Nephron (organoid): Measurements from ENCODE around the gene GTF2IRD1.

ENCODE experiments used
- H3K27ac Mint-ChIP-seq, 3 experiments: 2 replicates each; pipeline ENCODE4 v1.8.0; 2020; ENCODE audit warnings: mixed read lengths in 3 of 3, mild to moderate bottlenecking in 2 of 3, moderate library complexity in 1 of 3
- H3K27me3 Mint-ChIP-seq: 2 replicates; pipeline ENCODE4 v1.8.0; 2021; ENCODE audit warnings: low read depth, mild to moderate bottlenecking, moderate library complexity, mixed read lengths
- H3K36me3 Mint-ChIP-seq: 2 replicates; pipeline ENCODE4 v1.8.0; 2020; ENCODE audit warnings: low read depth, mixed read lengths
- H3K4me1 Mint-ChIP-seq: 2 replicates; pipeline ENCODE4 v1.8.0; 2020; ENCODE audit warnings: mixed read lengths
- H3K4me3 Mint-ChIP-seq, 3 experiments: 2 replicates each; pipeline ENCODE4 v1.8.0; 2020; ENCODE audit warnings: mild to moderate bottlenecking in 3 of 3, mixed read lengths in 3 of 3, moderate library complexity in 2 of 3
- H3K9me3 Mint-ChIP-seq: 2 replicates; pipeline ENCODE4 v1.8.0; 2020; ENCODE audit warnings: mixed read lengths
- TF ChIP-seq, protein P1 (sequence below), 3 experiments: fragments of 200-600 bp; sonication (generic); IDR thresholded peaks; one replicate each; pipeline ENCODE4 v1.5.0; 2021; ENCODE audit warnings: antibody characterized with exemption in 3 of 3; ENCODE audit not compliant: unreplicated experiment in 3 of 3

Gene GTF2IRD1

GRCh38 chr7:74461970-74462706 lies 8.4 kb downstream of the GTF2IRD1 start:
- Mint-ChIP-seq H3K9me3 (no peaks in the 10 kb centered on the region), H3K4me3 (peak overlapping the region in 2 of 3 experiments; percentile 37 to 49), H3K4me1 (peaks cover 47% of the 10 kb centered on the region), H3K36me3 (peaks cover 16% of the 10 kb centered on the region), H3K27ac (peak overlapping the region; percentile 47 to 83 (median 65)), H3K27me3 (no peaks in the 10 kb centered on the region)
- TF ChIP-seq, protein P1, sequence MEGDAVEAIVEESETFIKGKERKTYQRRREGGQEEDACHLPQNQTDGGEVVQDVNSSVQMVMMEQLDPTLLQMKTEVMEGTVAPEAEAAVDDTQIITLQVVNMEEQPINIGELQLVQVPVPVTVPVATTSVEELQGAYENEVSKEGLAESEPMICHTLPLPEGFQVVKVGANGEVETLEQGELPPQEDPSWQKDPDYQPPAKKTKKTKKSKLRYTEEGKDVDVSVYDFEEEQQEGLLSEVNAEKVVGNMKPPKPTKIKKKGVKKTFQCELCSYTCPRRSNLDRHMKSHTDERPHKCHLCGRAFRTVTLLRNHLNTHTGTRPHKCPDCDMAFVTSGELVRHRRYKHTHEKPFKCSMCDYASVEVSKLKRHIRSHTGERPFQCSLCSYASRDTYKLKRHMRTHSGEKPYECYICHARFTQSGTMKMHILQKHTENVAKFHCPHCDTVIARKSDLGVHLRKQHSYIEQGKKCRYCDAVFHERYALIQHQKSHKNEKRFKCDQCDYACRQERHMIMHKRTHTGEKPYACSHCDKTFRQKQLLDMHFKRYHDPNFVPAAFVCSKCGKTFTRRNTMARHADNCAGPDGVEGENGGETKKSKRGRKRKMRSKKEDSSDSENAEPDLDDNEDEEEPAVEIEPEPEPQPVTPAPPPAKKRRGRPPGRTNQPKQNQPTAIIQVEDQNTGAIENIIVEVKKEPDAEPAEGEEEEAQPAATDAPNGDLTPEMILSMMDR (IDR thresholded peaks at IDR 0.05; ENCODE audit: unreplicated experiment in 3 of 3): no peak

DNA sequence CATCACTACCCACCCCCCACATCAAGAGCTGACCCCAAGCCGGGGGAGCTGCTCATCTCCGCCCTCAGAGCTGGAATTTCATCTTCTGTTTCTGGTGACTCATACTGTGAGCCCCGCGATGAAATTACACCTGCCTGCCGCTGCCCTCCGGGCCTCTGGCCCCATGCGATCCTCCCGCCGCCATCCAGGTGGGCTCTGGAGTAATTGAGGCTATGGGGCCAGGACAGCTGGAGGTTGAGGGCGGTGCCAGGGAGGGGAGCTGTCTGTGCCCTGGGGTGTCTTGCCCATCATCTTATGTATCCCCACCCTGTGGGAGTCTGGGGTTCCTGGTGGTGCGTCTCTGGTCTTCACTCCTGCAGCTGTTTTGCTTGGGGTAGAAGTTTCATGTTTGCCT lies 9.0 kb downstream of the GTF2IRD1 start:
- no peaks in the 10 kb centered on the region for H3K9me3 Mint-ChIP-seq
- peak overlapping the region; percentile 47 to 83 (median 65) for H3K27ac Mint-ChIP-seq
- peaks cover 41% of the 10 kb centered on the region for H3K4me1 Mint-ChIP-seq
- peaks cover 11% of the 10 kb centered on the region for H3K36me3 Mint-ChIP-seq
- H3K27me3 Mint-ChIP-seq: no peaks in the 10 kb centered on the region
- no peak overlapping the region for H3K4me3 Mint-ChIP-seq
- TF ChIP-seq, protein P1 (IDR thresholded peaks at IDR 0.05; ENCODE audit: unreplicated experiment in 3 of 3): no peak

DNA sequence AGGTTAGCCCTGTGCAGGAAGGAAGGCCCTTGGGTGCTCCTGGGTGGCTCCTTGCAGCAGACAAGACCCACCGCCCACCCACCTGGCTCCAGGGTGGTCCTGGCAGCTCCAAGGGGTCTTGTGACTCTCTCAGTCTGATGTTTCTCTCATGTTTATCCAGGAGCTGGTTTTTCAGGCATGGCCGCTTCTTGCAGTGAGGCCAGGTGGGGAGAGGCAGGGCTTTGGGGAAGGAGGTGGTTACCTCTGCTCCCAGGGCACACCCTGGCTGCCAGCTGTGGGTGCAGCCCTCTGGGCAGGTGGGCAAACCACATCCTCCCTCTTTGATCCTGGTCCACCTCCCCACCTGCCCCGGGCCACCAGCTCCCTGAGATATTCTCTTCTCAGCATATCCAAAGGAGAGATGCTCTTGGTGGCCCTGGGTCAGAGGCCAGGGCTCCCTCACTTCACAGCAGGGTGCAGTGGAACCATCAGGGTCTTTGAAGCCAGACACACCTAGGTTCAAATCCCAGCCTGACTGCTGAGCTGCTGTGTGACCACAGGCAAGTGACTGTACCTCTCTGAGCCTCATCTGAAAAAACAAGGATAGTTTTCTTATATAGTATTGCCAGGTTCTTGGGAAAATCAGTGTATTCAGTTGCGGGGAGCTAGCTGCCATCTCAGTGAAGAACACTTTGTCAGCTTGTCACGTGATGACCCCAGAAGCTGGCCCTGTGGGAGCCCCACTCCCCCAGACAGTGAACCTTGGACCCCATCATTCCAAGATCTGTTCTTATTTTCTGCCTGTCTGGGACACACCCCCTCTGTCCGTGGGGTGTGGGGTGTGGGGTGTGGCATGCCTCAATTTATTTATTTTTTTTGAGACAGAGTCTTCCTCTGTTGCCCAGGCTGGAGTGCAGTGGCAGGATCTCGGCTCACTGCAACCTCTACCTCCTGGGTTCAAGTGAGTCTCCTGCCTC lies 11.5 kb downstream of the GTF2IRD1 start:
- no peak overlapping the region for H3K4me3 Mint-ChIP-seq
- H3K9me3 Mint-ChIP-seq: no peaks in the 10 kb centered on the region
- peaks cover 26% of the 10 kb centered on the region for H3K4me1 Mint-ChIP-seq
- peaks cover 5% of the 10 kb centered on the region for H3K36me3 Mint-ChIP-seq
- no peak overlapping the region for H3K27ac Mint-ChIP-seq
- TF ChIP-seq, protein P1 (IDR thresholded peaks at IDR 0.05; ENCODE audit: unreplicated experiment in 3 of 3): no peak
- no peaks in the 10 kb centered on the region for H3K27me3 Mint-ChIP-seq

DNA sequence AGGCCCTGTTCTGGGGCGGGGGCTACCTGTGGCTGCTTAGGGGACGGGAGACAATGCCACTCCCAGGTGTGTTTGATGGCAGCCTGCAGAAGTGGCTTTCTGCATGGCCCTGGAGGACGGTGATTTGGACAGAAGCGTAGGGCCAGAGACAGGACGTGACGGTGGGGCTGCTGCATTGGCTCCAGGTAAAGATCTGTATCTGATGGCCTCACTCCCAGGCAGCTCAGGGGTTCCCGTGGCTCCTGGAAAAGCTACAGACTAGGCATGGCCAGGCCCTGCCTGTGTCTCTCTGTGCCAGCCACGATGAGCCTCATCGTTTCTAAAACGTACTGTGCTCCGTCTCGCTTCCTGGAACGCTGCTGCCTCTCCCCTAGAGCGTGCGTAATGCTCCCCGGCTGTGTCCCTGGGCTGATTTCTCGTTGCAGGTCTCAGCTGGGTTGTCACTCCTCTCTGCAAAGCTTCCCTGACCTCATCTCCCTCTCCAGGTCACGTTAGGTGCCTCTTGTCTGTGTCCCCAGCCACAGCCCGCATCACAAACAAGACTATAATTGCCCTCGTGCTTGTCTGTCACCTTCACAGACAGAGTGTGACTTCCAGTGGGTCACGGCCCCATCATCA lies 12.6 kb downstream of the GTF2IRD1 start:
- Mint-ChIP-seq H3K9me3 (no peaks in the 10 kb centered on the region), H3K27ac (peak overlapping the region; percentile 25 to 82 (median 80)), H3K4me3 (no peak overlapping the region), H3K4me1 (peaks cover 26% of the 10 kb centered on the region), H3K27me3 (no peaks in the 10 kb centered on the region), H3K36me3 (peaks cover 7% of the 10 kb centered on the region)
- TF ChIP-seq, protein P1 (IDR thresholded peaks at IDR 0.05; ENCODE audit: unreplicated experiment in 3 of 3): no peak

- no peak overlapping the region for H3K4me3 Mint-ChIP-seq
- H3K4me1 Mint-ChIP-seq: peaks cover 21% of the 10 kb centered on the region
- no peaks in the 10 kb centered on the region for H3K27me3 Mint-ChIP-seq
- TF ChIP-seq, protein P1 (IDR thresholded peaks at IDR 0.05; ENCODE audit: unreplicated experiment in 3 of 3): no peak
- H3K9me3 Mint-ChIP-seq: no peaks in the 10 kb centered on the region
- peaks cover 6% of the 10 kb centered on the region for H3K36me3 Mint-ChIP-seq
- peak overlapping the region in 2 of 3 experiments; percentile 60 to 70 for H3K27ac Mint-ChIP-seq
Measured at GRCh38 chr7:74467876-74468275, 14.2 kb downstream of the GTF2IRD1 start.
